ENCODE data around the gene CTSD.

DNA sequence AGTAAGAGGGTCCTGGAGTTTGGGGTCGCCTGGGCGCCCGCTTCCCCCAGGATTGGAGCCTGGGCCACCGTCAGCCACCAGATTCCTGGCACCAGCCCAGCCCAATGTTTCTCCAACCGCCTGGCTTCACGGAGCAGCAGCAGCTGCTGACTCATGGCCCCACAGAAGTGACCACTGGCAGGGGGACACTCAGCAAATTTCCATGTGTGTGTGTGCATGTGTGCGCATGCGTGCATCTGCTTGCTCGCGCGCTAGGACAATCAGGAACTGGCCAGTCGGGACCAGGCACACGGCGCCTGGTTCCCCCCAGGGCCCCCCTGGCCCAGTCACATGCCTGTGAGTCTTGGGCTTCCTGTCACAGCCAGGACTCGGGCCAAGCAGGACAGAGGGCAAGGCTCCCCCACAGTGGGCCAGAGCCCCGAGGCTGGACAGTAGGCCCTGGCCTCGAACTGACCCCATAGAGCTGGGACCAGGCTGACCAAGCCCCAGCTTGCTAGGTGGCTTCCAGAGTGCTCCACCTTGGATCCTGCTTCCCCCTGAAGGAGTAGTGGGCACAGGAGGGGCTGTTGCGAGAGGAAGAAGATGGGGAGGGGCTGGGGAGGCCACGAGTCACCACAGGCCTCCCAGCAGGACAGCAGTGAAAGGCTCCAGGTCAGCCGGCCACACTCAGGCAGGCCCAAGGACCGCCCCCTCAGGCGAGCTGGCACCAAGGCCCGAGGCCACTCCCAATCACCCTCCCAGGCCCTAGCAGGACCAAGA lies 3.2 kb downstream of the CTSD start:
- TF ChIP-seq POLR2A (IDR thresholded peaks at IDR 0.05), result no peak
- TF ChIP-seq, protein P1, sequence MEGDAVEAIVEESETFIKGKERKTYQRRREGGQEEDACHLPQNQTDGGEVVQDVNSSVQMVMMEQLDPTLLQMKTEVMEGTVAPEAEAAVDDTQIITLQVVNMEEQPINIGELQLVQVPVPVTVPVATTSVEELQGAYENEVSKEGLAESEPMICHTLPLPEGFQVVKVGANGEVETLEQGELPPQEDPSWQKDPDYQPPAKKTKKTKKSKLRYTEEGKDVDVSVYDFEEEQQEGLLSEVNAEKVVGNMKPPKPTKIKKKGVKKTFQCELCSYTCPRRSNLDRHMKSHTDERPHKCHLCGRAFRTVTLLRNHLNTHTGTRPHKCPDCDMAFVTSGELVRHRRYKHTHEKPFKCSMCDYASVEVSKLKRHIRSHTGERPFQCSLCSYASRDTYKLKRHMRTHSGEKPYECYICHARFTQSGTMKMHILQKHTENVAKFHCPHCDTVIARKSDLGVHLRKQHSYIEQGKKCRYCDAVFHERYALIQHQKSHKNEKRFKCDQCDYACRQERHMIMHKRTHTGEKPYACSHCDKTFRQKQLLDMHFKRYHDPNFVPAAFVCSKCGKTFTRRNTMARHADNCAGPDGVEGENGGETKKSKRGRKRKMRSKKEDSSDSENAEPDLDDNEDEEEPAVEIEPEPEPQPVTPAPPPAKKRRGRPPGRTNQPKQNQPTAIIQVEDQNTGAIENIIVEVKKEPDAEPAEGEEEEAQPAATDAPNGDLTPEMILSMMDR (IDR thresholded peaks at IDR 0.05), result no peak
